Erythroblast (primary cell): Measurements from ENCODE around the gene EBP.

Experiments used
- DNase-seq, 2 experiments: peaks; one replicate each; lab custom pipeline; 2025; lab: John Stamatoyannopoulos, UW
- GATA1 ChIP-seq: IDR thresholded peaks from 2 replicates; pipeline ENCODE4 v1.6.1; 2011; ENCODE audit warnings: low read depth, mild to moderate bottlenecking, control low read depth, low read length, moderate library complexity
- POLR2A ChIP-seq: IDR thresholded peaks from 2 replicates; pipeline ENCODE4 v1.6.1; 2011; ENCODE audit warnings: mild to moderate bottlenecking, low read length

The EBP gene

GRCh38 chrX:48487362-48487798 is 34.2 kb upstream of the EBP start:
- no peak for TF ChIP-seq POLR2A
- TF ChIP-seq GATA1, result no peak
- peak; percentile 2 to 12 for DNase-seq

GRCh38 chrX:48488034-48488433 is 33.6 kb upstream of the EBP start:
- DNase-seq, result no peak
- TF ChIP-seq GATA1 (no peak), POLR2A (no peak)

GRCh38 chrX:48489296-48489695 is 32.3 kb upstream of the EBP start:
- TF ChIP-seq POLR2A, result no peak
- no peak for TF ChIP-seq GATA1
- DNase-seq, result no peak

GRCh38 chrX:48489892-48490291 is 31.7 kb upstream of the EBP start:
- TF ChIP-seq GATA1 (no peak), POLR2A (no peak)
- no peak for DNase-seq

- no peak for TF ChIP-seq POLR2A
- TF ChIP-seq GATA1, result no peak
- no peak for DNase-seq
These were observed 30.9 kb upstream of the EBP start for GRCh38 chrX:48490661-48491060.

- DNase-seq, result no peak
- TF ChIP-seq GATA1 (no peak), POLR2A (no peak)
These were observed 29.8 kb upstream of the EBP start for GRCh38 chrX:48491809-48492208.

- no peak for TF ChIP-seq GATA1
- no peak for TF ChIP-seq POLR2A
These were observed 29.2 kb upstream of the EBP start for GRCh38 chrX:48492293-48492910.

GRCh38 chrX:48493890-48494364 is 27.7 kb upstream of the EBP start:
- peak; percentile 34 to 43 for DNase-seq

More at GRCh38 chrX:48492293-48492910, 29.2 kb upstream of the EBP start:
- DNase-seq, result no peak

GRCh38 chrX:48496660-48497059 is 24.9 kb upstream of the EBP start:
- no peak for DNase-seq

More at GRCh38 chrX:48493890-48494364, 27.7 kb upstream of the EBP start:
- TF ChIP-seq POLR2A (no peak), GATA1 (no peak)

GRCh38 chrX:48497871-48498270 is 23.7 kb upstream of the EBP start:
- no peak for TF ChIP-seq POLR2A
- TF ChIP-seq GATA1, result no peak
- no peak for DNase-seq

More at GRCh38 chrX:48496660-48497059, 24.9 kb upstream of the EBP start:
- TF ChIP-seq GATA1, result no peak

GRCh38 chrX:48498374-48498809 is 23.2 kb upstream of the EBP start:
- peak in 1 of 2 experiments; percentile 2 for DNase-seq
- TF ChIP-seq GATA1 (no peak), POLR2A (no peak)

- TF ChIP-seq POLR2A (no peak), GATA1 (no peak)
- DNase-seq, result no peak
These were observed 17.3 kb upstream of the EBP start for GRCh38 chrX:48504261-48504660.

- TF ChIP-seq POLR2A (no peak), GATA1 (no peak)
- no peak for DNase-seq
These were observed 16.1 kb upstream of the EBP start for GRCh38 chrX:48505481-48505880.

- no peak for TF ChIP-seq POLR2A
- TF ChIP-seq GATA1, result no peak
- no peak for DNase-seq
These were observed 14.4 kb upstream of the EBP start for GRCh38 chrX:48507246-48507645.
